ENCODE results near the gene RHBDL1.

Gene RHBDL1

DNA sequence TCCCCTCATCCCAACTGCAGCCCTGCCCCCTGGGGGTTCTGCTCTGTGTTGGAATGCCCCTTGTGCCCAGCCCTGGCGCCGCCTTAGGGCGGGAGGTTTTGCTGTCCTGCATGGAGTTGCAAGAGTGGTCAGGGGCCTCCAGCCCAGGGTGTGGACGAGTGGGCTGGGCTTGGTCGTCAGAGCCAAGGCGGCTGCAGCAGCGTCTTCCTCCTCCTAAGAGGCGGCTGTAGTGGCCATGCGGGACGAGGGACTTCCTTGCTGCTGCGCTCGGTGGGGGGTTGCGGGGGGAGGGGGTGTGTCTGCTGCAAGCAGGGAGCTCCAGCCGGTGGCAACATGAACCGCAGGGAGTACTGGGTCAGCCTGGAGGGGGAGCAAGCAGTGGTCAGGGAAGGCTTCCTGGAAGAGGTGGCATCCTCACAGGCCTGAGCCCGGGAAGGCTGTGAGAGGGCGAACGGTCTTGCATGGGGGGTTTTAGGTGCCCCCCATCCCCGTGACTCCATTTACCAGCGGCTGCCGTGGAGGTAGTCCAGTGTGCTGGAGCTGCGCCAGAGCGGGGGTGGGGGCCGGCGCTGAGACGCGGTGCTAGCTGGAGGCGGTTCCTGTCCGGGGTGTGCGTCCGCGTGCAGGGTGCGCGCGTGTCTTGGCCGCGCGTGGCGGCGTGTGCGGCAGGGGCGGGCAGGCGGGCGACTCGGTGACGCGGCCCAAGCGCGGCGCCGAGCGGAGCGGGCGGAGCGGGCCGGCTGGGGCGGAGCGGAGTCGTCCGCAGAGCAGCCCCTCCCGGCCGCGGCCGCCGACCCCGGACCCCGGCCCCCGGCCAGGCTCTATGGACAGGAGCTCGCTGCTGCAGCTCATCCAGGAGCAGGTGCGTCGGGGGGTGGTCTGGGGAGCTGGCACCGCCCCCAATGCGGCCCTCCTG is at the start of gene RHBDL1:
TSS of gene RHBDL1 (plus strand) at position 704 of the 916 bp plus-strand sequence. CDS start at position 824, 120 bp downstream.
- H3K9ac ChIP-seq (ENCODE audit: low read depth, low read length), result no peak within 1 kb of the TSS

DNA sequence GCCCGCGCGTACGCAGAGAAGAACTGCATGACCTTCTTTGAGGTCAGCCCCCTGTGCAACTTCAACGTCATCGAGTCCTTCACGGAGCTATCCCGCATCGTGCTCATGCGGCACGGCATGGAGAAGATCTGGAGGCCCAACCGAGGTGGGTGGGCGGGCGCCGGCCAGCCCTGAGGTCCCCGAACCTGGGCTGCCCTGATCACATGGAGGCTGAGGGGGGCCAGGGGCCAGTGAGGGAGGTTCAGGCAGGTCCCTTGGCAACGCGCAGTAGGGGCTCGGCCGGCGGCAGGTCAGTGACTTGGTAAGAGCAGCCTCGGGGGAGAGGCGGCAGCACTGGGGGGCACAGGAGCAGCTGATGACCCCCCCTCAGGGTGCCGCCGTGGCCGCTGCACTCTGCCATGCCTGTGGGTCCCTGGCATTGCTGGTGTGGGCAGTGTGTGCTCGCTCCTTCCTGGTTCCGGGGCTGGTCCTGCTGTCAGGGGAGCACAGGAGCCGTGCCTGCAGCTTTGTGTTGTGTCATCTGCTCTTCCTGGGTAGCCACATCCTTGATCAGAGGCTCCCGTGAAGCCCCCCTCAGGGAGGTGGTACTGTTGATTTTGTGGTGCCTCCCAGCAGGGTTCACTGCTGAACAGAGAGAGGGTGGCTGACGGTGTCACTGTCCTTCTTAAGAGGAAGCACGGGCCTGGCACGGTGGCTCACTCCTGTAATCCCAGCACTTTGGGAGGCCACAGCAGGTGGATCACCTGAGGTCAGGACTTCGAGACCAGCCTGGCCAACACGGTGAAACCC is 49.3 kb upstream of the RHBDL1 start:
- H3K4me2 ChIP-seq (ENCODE audit: insufficient read depth, low read length), result no peak overlapping the region

More for the DNA sequence above, at the start of gene RHBDL1:
- Histone ChIP-seq H3K27ac (ENCODE audit: low read length) (no peak within 1 kb of the TSS), H3K36me3 (ENCODE audit: insufficient read depth, low read length) (peaks cover 38% of the 10 kb centered on the region), H3K4me3 (ENCODE audit: low read depth in 1 of 2, low read length in 2 of 2) (no peak within 1 kb of the TSS), H3K79me2 (ENCODE audit: insufficient read depth, low read length) (0 out of 2 replicates have a peak, but pooled peaks cover 8% of the 10 kb centered on the region), H2AFZ (ENCODE audit: low read depth, low read length) (no peak within 1 kb of the TSS), H3K4me1 (ENCODE audit: insufficient read depth, low read length) (peaks cover 16% of the 10 kb centered on the region), H4K20me1 (ENCODE audit: insufficient read depth, low read length) (peaks cover 53% of the 10 kb centered on the region), H3K4me2 (ENCODE audit: insufficient read depth, low read length) (no peak within 1 kb of the TSS), H3K9me3 (ENCODE audit: insufficient read depth, low read length, severe bottlenecking) (no peaks in the 10 kb centered on the region), H3K27me3 (ENCODE audit: insufficient read depth, low read length, poor library complexity) (no peaks in the 10 kb centered on the region)
- TF ChIP-seq EZH2 (IDR thresholded peaks at IDR 0.05; ENCODE audit: borderline replicate concordance, low read depth, low read length, severe bottlenecking), result no peak
- TF ChIP-seq, protein P1, sequence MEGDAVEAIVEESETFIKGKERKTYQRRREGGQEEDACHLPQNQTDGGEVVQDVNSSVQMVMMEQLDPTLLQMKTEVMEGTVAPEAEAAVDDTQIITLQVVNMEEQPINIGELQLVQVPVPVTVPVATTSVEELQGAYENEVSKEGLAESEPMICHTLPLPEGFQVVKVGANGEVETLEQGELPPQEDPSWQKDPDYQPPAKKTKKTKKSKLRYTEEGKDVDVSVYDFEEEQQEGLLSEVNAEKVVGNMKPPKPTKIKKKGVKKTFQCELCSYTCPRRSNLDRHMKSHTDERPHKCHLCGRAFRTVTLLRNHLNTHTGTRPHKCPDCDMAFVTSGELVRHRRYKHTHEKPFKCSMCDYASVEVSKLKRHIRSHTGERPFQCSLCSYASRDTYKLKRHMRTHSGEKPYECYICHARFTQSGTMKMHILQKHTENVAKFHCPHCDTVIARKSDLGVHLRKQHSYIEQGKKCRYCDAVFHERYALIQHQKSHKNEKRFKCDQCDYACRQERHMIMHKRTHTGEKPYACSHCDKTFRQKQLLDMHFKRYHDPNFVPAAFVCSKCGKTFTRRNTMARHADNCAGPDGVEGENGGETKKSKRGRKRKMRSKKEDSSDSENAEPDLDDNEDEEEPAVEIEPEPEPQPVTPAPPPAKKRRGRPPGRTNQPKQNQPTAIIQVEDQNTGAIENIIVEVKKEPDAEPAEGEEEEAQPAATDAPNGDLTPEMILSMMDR (IDR thresholded peaks at IDR 0.05; ENCODE audit: borderline replicate concordance, extremely low read depth, low read length, poor library complexity, severe bottlenecking), result no peak
- ATAC-seq (ENCODE audit: insufficient read depth, low read depth) (no peak), DNase-seq (no peak)

DNA sequence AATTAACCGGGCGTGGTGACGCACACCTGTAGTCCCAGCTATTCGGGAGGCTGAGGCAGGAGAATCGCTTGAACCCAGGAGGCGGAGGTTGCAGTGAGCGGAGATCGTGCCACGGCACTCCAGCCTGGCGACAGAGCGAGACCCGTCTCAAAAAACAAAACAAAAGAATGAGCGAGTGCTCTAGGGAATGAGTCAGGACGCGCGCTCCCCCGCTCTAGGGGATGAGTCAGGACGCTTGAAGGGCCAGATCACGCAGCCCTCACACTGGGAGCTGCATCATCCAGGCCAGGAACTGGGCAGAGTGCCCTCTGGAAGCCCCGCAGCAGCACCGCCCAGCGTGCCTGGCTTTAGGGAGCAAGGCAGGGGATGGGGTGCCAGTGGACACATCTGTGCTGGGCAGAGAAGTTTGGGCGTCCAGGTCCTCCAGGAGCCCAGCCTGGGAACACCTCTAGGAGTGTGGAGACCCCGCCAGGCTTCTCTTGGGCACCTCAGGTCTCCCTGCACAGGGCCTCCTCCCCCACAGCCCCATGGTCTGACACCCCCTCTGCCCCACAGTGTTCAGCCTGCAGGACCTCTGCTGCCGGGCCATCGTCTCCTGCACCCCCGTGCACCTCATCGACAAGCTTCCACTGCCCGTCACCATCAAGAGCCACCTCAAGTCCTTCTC is 48.6 kb upstream of the RHBDL1 start:
- Histone ChIP-seq H3K9ac (ENCODE audit: low read depth, low read length) (no peak overlapping the region), H3K79me2 (ENCODE audit: insufficient read depth, low read length) (no peaks in the 10 kb centered on the region; the same call in 1 of the 2 replicates), H2AFZ (ENCODE audit: low read depth, low read length) (no peak overlapping the region), H3K4me1 (ENCODE audit: insufficient read depth, low read length) (no peaks in the 10 kb centered on the region), H3K36me3 (ENCODE audit: insufficient read depth, low read length) (peaks cover 21% of the 10 kb centered on the region), H3K9me3 (ENCODE audit: insufficient read depth, low read length, severe bottlenecking) (no peaks in the 10 kb centered on the region), H4K20me1 (ENCODE audit: insufficient read depth, low read length) (peaks cover 24% of the 10 kb centered on the region), H3K4me2 (ENCODE audit: insufficient read depth, low read length) (no peak overlapping the region), H3K27me3 (ENCODE audit: insufficient read depth, low read length, poor library complexity) (no peaks in the 10 kb centered on the region), H3K4me3 (ENCODE audit: low read depth in 1 of 2, low read length in 2 of 2) (no peak overlapping the region), H3K27ac (ENCODE audit: low read length) (no peak overlapping the region)
- no peak for DNase-seq
- no peak for ATAC-seq (ENCODE audit: insufficient read depth, low read depth)
- TF ChIP-seq EZH2 (IDR thresholded peaks at IDR 0.05; ENCODE audit: borderline replicate concordance, low read depth, low read length, severe bottlenecking), result no peak
- TF ChIP-seq, protein P1 (IDR thresholded peaks at IDR 0.05; ENCODE audit: borderline replicate concordance, extremely low read depth, low read length, poor library complexity, severe bottlenecking), result no peak

More for the DNA sequence above, 49.3 kb upstream of the RHBDL1 start:
- Histone ChIP-seq H3K4me1 (ENCODE audit: insufficient read depth, low read length) (no peaks in the 10 kb centered on the region), H4K20me1 (ENCODE audit: insufficient read depth, low read length) (peaks cover 30% of the 10 kb centered on the region), H2AFZ (ENCODE audit: low read depth, low read length) (no peak overlapping the region), H3K36me3 (ENCODE audit: insufficient read depth, low read length) (peaks cover 21% of the 10 kb centered on the region), H3K79me2 (ENCODE audit: insufficient read depth, low read length) (no peaks in the 10 kb centered on the region; the same call in 1 of the 2 replicates), H3K9me3 (ENCODE audit: insufficient read depth, low read length, severe bottlenecking) (no peaks in the 10 kb centered on the region), H3K4me3 (ENCODE audit: low read depth in 1 of 2, low read length in 2 of 2) (no peak overlapping the region), H3K9ac (ENCODE audit: low read depth, low read length) (no peak overlapping the region), H3K27ac (ENCODE audit: low read length) (no peak overlapping the region), H3K27me3 (ENCODE audit: insufficient read depth, low read length, poor library complexity) (no peaks in the 10 kb centered on the region)
- TF ChIP-seq EZH2 (IDR thresholded peaks at IDR 0.05; ENCODE audit: borderline replicate concordance, low read depth, low read length, severe bottlenecking), result no peak
- TF ChIP-seq, protein P1 (IDR thresholded peaks at IDR 0.05; ENCODE audit: borderline replicate concordance, extremely low read depth, low read length, poor library complexity, severe bottlenecking), result no peak
- no peak for ATAC-seq (ENCODE audit: insufficient read depth, low read depth)
- DNase-seq, result no peak
